HCT116 (cell line): ENCODE measurements around the gene CCDC197. TPM values are rescaled to one million over a fixed set of nuclear protein-coding genes. Genes with fewer than 3 reads are reported as not detected.

ENCODE experiments used
- ATAC-seq: fragments of 200-7000 bp; cut with Tn5 transposase; 2 replicates; pipeline ENCODE4 v1.9.1; 2020; ENCODE audit warnings: mild to moderate bottlenecking, moderate library complexity
- BruUV-seq: library from RNA; stranded (reverse); fragments of 400-500 nt; replicated peaks from 2 replicates; lab custom pipeline; 2021; lab: Mats Ljungman, UMichigan
- CTCF ChIA-PET: fragments of 300-600 bp; sonication (Branson Sonifier 250); formaldehyde crosslinking; loops from one replicate; lab custom pipeline; 2021; ENCODE audit warnings: antibody characterized with exemption; lab: Charles Lee
- POLR2A ChIA-PET: fragments of 300-600, 350-600 bp; sonication (Branson Sonifier 250); formaldehyde crosslinking; loops from one replicate; lab custom pipeline; 2021; ENCODE audit warnings: antibody characterized with exemption; lab: Charles Lee
- RAD21 ChIA-PET, 2 experiments: fragments of 300-600 bp; sonication (Branson Sonifier 250); formaldehyde crosslinking; loops; one replicate each; lab custom pipeline; 2023; ENCODE audit warnings: low total read pairs in 2 of 2; ENCODE audit not compliant: uncharacterized antibody in 2 of 2, unreplicated experiment in 2 of 2, low non-redundant PET in 1 of 2; lab: Charles Lee
- DNase-seq: peaks from one replicate; pipeline ENCODE4 v3.0.0-alpha.2; 2010; ENCODE audit warnings: low read depth, low spot score
- H2AFZ ChIP-seq: fragments of 200-600 bp; shearing (Covaris generic), sonication (generic); 2 replicates; pipeline ENCODE4 v1.6.1; 2017; ENCODE audit warnings: low read depth, mixed run types, mixed read lengths, antibody characterized with exemption, low read length; ENCODE audit not compliant: poor library complexity, severe bottlenecking
- H3K27ac ChIP-seq: 2 replicates; pipeline ENCODE4 v1.5.1; 2012; ENCODE audit warnings: low read depth, low read length
- H3K27me3 ChIP-seq: fragments of 200-600 bp; sonication (generic); 2 replicates; pipeline ENCODE4 v1.6.1; 2016; ENCODE audit warnings: mixed run types, low read length, mixed read lengths; ENCODE audit not compliant: insufficient read depth
- H3K36me3 ChIP-seq, 2 experiments: fragments of 200-500 bp in 1 of 2; fragments of 200-600 bp in 1 of 2; sonication (Bioruptor generic) in 1 of 2; sonication (generic) in 1 of 2; 2 replicates each; pipeline versions ENCODE4 v1.5.1 to v1.6.1; 2014 to 2016; ENCODE audit warnings: low read length in 2 of 2, inconsistent platforms in 1 of 2, mixed read lengths in 1 of 2, mixed run types in 1 of 2; ENCODE audit not compliant: insufficient read depth in 2 of 2, control insufficient read depth in 1 of 2
- H3K4me1 ChIP-seq, 2 experiments: fragments of 200-600 bp in 1 of 2; sonication (generic) in 1 of 2; 2 replicates each; pipeline versions ENCODE4 v1.5.1 to v1.6.1; 2012 to 2017; ENCODE audit warnings: low read length in 2 of 2, inconsistent platforms in 1 of 2, mild to moderate bottlenecking in 1 of 2, mixed read lengths in 1 of 2, mixed run types in 1 of 2, moderate library complexity in 1 of 2; ENCODE audit not compliant: insufficient read depth in 2 of 2, control insufficient read depth in 1 of 2
- H3K4me2 ChIP-seq: fragments of 200-600 bp; sonication (generic); 2 replicates; pipeline ENCODE4 v1.6.1; 2017; ENCODE audit warnings: mixed run types, low read length, mixed read lengths
- H3K4me3 ChIP-seq, 2 experiments: fragments of 200-600 bp in 1 of 2; sonication (generic) in 1 of 2; replicated peaks in 1 of 2; 2 replicates each; pipeline ENCODE4 v1.5.1; 2011 to 2016; ENCODE audit warnings: low read length in 2 of 2, control low read depth in 1 of 2, low read depth in 1 of 2, mild to moderate bottlenecking in 1 of 2, mixed read lengths in 1 of 2, mixed run types in 1 of 2
- H3K79me2 ChIP-seq: fragments of 200-600 bp; sonication (generic); 2 replicates; pipeline ENCODE4 v1.6.1; 2017; ENCODE audit warnings: mild to moderate bottlenecking, mixed run types, low read length, moderate library complexity, mixed read lengths; ENCODE audit not compliant: insufficient read depth
- H3K9ac ChIP-seq: fragments of 200-600 bp; sonication (generic); 2 replicates; pipeline ENCODE4 v1.6.1; 2016; ENCODE audit warnings: low read length, mixed read lengths
- H3K9me2 ChIP-seq: fragments of 200-600 bp; sonication (generic), shearing (Covaris generic); 2 replicates; pipeline ENCODE4 v1.6.1; 2017; ENCODE audit warnings: mixed run types, mild to moderate bottlenecking, moderate library complexity; ENCODE audit not compliant: insufficient read depth
- H3K9me3 ChIP-seq, 2 experiments: fragments of 200-500 bp in 1 of 2; fragments of 200-600 bp in 1 of 2; sonication (Bioruptor generic) in 1 of 2; sonication (generic) in 1 of 2; 2 replicates each; pipeline ENCODE4 v1.6.1; 2014 to 2017; ENCODE audit warnings: low read length in 2 of 2, mixed read lengths in 2 of 2, inconsistent platforms in 1 of 2, low read depth in 1 of 2, mild to moderate bottlenecking in 1 of 2, mixed run types in 1 of 2, moderate library complexity in 1 of 2; ENCODE audit not compliant: control insufficient read depth in 1 of 2, insufficient read depth in 1 of 2
- H4K20me1 ChIP-seq: fragments of 200-600 bp; sonication (generic), shearing (Covaris generic); 2 replicates; pipeline ENCODE4 v1.6.1; 2017; ENCODE audit warnings: mixed run types, mild to moderate bottlenecking, moderate library complexity; ENCODE audit not compliant: insufficient read depth
- CBX3 ChIP-seq: IDR thresholded peaks from 2 replicates; pipeline ENCODE4 v1.6.1; 2012; ENCODE audit warnings: low read depth
- CEBPB ChIP-seq: IDR thresholded peaks from 2 replicates; pipeline ENCODE4 v1.6.1; 2012; ENCODE audit warnings: low read depth
- ELF1 ChIP-seq: IDR thresholded peaks from 2 replicates; pipeline ENCODE4 v1.6.1; 2012; ENCODE audit warnings: low read depth, borderline replicate concordance
- EZH2phosphoT487 ChIP-seq: fragments of 200-600 bp; IDR thresholded peaks from 2 replicates; pipeline ENCODE4 v1.6.1; 2018; ENCODE audit warnings: antibody characterized with exemption, borderline replicate concordance
- POLR2A ChIP-seq: IDR thresholded peaks from 2 replicates; pipeline ENCODE4 v1.7.0; 2011; ENCODE audit warnings: borderline replicate concordance; ENCODE audit not compliant: insufficient read depth, insufficient read length; ENCODE audit errors: extremely low read depth
- RAD21 ChIP-seq: IDR thresholded peaks from 2 replicates; pipeline ENCODE4 v1.6.1; 2012; ENCODE audit warnings: low read depth, mild to moderate bottlenecking
- SIN3A ChIP-seq: IDR thresholded peaks from 2 replicates; pipeline ENCODE4 v1.6.1; 2012; ENCODE audit warnings: low read depth
- SP1 ChIP-seq: IDR thresholded peaks from 2 replicates; pipeline ENCODE4 v1.6.1; 2012; ENCODE audit warnings: low read depth
- TCF7L2 ChIP-seq: IDR thresholded peaks from 2 replicates; pipeline ENCODE4 v1.7.0; 2011; ENCODE audit warnings: borderline replicate concordance, inconsistent platforms; ENCODE audit not compliant: insufficient read depth, insufficient read length; ENCODE audit errors: extremely low read depth
- ZFX ChIP-seq: fragments of 450-650 bp; IDR thresholded peaks from 2 replicates; pipeline ENCODE4 v1.6.1; 2017
- intact Hi-C: fragments of 100-400 bp; cut with micrococcal nuclease; formaldehyde crosslinking; loops from 2 replicates; pipeline ENCODE4 v1.10.0; 2022
- total RNA-seq: library from RNA; stranded (reverse); gene quantifications from one replicate; pipeline ENCODE4 v1.2.1, GENCODE V29; 2021; ENCODE audit not compliant: unreplicated experiment
- TF ChIP-seq, protein P1 (sequence below): IDR thresholded peaks from 2 replicates; pipeline ENCODE4 v1.6.1; 2012
- TF ChIP-seq, protein P2 (sequence below), 3 experiments: fragments of 200-600 bp in 1 of 3; sonication (generic) in 1 of 3; IDR thresholded peaks in 2 of 3; conservative IDR thresholded peaks in 1 of 3; 2 replicates each; pipeline ENCODE4 v1.5.1; 2012 to 2017; ENCODE audit warnings: low read depth in 2 of 3, low read length in 2 of 3, antibody characterized with exemption in 1 of 3, borderline replicate concordance in 1 of 3, control low read depth in 1 of 3, mild to moderate bottlenecking in 1 of 3, mixed read lengths in 1 of 3, mixed run types in 1 of 3, moderate library complexity in 1 of 3; ENCODE audit not compliant: insufficient read depth in 1 of 3
- TF ChIP-seq, protein P3 (sequence below): IDR thresholded peaks from 2 replicates; pipeline ENCODE4 v1.6.1; 2012

The CCDC197 gene
- total RNA-seq, 1 experiment from 2014 or later, result not detected

DNA sequence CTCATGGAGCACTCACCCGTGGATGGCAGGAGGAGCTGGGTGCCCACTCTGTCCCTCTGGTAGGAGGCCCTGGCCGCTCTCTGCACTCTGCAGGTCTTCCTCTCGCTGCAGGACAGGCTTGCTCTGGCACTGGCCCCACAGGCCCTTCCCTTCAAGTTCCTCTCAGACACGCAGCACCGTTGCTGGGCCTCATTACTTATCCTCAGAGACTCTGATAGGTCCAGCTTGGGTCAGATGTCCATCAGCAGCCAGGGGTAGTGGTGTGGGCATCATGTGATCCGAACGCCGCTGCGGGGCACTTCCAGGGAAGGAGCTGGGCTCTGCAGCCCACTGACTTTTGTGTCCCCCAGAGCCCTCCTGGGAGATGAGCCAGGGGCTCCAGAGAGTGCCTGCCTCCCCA is 40.9 kb downstream of the CCDC197 start:
- ChIA-PET RAD21 (no interaction called here), POLR2A (no interaction called here), CTCF (no interaction called here)
- no peaks in the 10 kb centered on the region for H3K79me2 ChIP-seq
- no peak overlapping the region for H3K4me3 ChIP-seq
- H3K4me2 ChIP-seq, result no peak overlapping the region
- no peak overlapping the region for H2AFZ ChIP-seq
- intact Hi-C loops, result loop anchor here (2.0 kb wide), 1 partner anchor 99 kb away; no protein-coding TSS in a partner anchor
- no peaks in the 10 kb centered on the region for H3K27me3 ChIP-seq
- DNase-seq, result no peak
- peaks cover 3 to 10% of the 10 kb centered on the region in 2 experiments; a peak in 3 of 4 replicates for H3K4me1 ChIP-seq
- TF ChIP-seq SP1, result no peak
- TF ChIP-seq, protein P1, sequence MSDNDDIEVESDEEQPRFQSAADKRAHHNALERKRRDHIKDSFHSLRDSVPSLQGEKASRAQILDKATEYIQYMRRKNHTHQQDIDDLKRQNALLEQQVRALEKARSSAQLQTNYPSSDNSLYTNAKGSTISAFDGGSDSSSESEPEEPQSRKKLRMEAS, result no peak
- TF ChIP-seq RAD21, result no peak
- no peak for TF ChIP-seq CEBPB
- no peak for TF ChIP-seq POLR2A
- no peak for TF ChIP-seq EZH2phosphoT487
- TF ChIP-seq, protein P2, sequence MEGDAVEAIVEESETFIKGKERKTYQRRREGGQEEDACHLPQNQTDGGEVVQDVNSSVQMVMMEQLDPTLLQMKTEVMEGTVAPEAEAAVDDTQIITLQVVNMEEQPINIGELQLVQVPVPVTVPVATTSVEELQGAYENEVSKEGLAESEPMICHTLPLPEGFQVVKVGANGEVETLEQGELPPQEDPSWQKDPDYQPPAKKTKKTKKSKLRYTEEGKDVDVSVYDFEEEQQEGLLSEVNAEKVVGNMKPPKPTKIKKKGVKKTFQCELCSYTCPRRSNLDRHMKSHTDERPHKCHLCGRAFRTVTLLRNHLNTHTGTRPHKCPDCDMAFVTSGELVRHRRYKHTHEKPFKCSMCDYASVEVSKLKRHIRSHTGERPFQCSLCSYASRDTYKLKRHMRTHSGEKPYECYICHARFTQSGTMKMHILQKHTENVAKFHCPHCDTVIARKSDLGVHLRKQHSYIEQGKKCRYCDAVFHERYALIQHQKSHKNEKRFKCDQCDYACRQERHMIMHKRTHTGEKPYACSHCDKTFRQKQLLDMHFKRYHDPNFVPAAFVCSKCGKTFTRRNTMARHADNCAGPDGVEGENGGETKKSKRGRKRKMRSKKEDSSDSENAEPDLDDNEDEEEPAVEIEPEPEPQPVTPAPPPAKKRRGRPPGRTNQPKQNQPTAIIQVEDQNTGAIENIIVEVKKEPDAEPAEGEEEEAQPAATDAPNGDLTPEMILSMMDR (IDR thresholded peaks at IDR 0.05 in 2 of 3, conservative IDR thresholded peaks at IDR 0.05 in 1 of 3; ENCODE audit: borderline replicate concordance in 1 of 3, insufficient read depth in 1 of 3, low read depth in 2 of 3, low read length in 2 of 3), result no peak
- TF ChIP-seq SIN3A, result no peak
- TF ChIP-seq CBX3, result no peak
- TF ChIP-seq, protein P3, sequence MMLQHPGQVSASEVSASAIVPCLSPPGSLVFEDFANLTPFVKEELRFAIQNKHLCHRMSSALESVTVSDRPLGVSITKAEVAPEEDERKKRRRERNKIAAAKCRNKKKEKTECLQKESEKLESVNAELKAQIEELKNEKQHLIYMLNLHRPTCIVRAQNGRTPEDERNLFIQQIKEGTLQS, result no peak
- no peak for TF ChIP-seq ELF1
- TF ChIP-seq TCF7L2, result no peak
- no peak for TF ChIP-seq ZFX
- no peak overlapping the region for H3K27ac ChIP-seq
- ATAC-seq, result no peak
- H3K36me3 ChIP-seq, result no peaks in the 10 kb centered on the region
- BruUV-seq, result no TSS peak
- H4K20me1 ChIP-seq, result no peaks in the 10 kb centered on the region
- peaks cover 0 to 4% of the 10 kb centered on the region in 2 experiments; a peak in 1 of 4 replicates for H3K9me3 ChIP-seq
- H3K9ac ChIP-seq, result no peak overlapping the region
- H3K9me2 ChIP-seq, result no peaks in the 10 kb centered on the region
